Nephron (organoid): ENCODE data around the gene CEMIP.

Source experiments
- H3K27ac Mint-ChIP-seq, 3 experiments: 2 replicates each; pipeline ENCODE4 v1.8.0; 2020; ENCODE audit warnings: mixed read lengths in 3 of 3, mild to moderate bottlenecking in 2 of 3, moderate library complexity in 1 of 3
- H3K27me3 Mint-ChIP-seq: 2 replicates; pipeline ENCODE4 v1.8.0; 2021; ENCODE audit warnings: low read depth, mild to moderate bottlenecking, moderate library complexity, mixed read lengths
- H3K36me3 Mint-ChIP-seq: 2 replicates; pipeline ENCODE4 v1.8.0; 2020; ENCODE audit warnings: low read depth, mixed read lengths
- H3K4me1 Mint-ChIP-seq: 2 replicates; pipeline ENCODE4 v1.8.0; 2020; ENCODE audit warnings: mixed read lengths
- H3K4me3 Mint-ChIP-seq, 3 experiments: 2 replicates each; pipeline ENCODE4 v1.8.0; 2020; ENCODE audit warnings: mild to moderate bottlenecking in 3 of 3, mixed read lengths in 3 of 3, moderate library complexity in 2 of 3
- H3K9me3 Mint-ChIP-seq: 2 replicates; pipeline ENCODE4 v1.8.0; 2020; ENCODE audit warnings: mixed read lengths
- CTCF ChIP-seq, 3 experiments: fragments of 200-600 bp; sonication (generic); IDR thresholded peaks; one replicate each; pipeline ENCODE4 v1.5.0; 2021; ENCODE audit warnings: antibody characterized with exemption in 3 of 3; ENCODE audit not compliant: unreplicated experiment in 3 of 3

Gene CEMIP

GRCh38 chr15:80902298-80902801 lies 123.2 kb downstream of the CEMIP start:
- H3K9me3 Mint-ChIP-seq, result no peaks in the 10 kb centered on the region
- H3K4me3 Mint-ChIP-seq, result peak overlapping the region in 1 of 3 experiments; percentile 32
- H3K27me3 Mint-ChIP-seq, result no peaks in the 10 kb centered on the region
- H3K36me3 Mint-ChIP-seq, result no peaks in the 10 kb centered on the region
- peaks cover 69% of the 10 kb centered on the region for H3K4me1 Mint-ChIP-seq
- peak overlapping the region; percentile 32 to 82 (median 82) for H3K27ac Mint-ChIP-seq
- no peak for TF ChIP-seq CTCF (IDR thresholded peaks at IDR 0.05; ENCODE audit: unreplicated experiment in 3 of 3)

GRCh38 chr15:80904998-80905397 lies 125.8 kb downstream of the CEMIP start:
- H3K36me3 Mint-ChIP-seq, result peaks cover 15% of the 10 kb centered on the region
- H3K4me1 Mint-ChIP-seq, result peaks cover 59% of the 10 kb centered on the region
- H3K27me3 Mint-ChIP-seq, result no peaks in the 10 kb centered on the region
- no peak for TF ChIP-seq CTCF (IDR thresholded peaks at IDR 0.05; ENCODE audit: unreplicated experiment in 3 of 3)
- H3K27ac Mint-ChIP-seq, result peak overlapping the region; percentile 82 to 92 (median 92)
- peak overlapping the region in 2 of 3 experiments; percentile 7 to 29 for H3K4me3 Mint-ChIP-seq
- H3K9me3 Mint-ChIP-seq, result peaks cover 3% of the 10 kb centered on the region

- no peak overlapping the region for H3K4me3 Mint-ChIP-seq
- H3K27me3 Mint-ChIP-seq, result no peaks in the 10 kb centered on the region
- peaks cover 25% of the 10 kb centered on the region for H3K36me3 Mint-ChIP-seq
- peaks cover 53% of the 10 kb centered on the region for H3K4me1 Mint-ChIP-seq
- peaks cover 3% of the 10 kb centered on the region for H3K9me3 Mint-ChIP-seq
- TF ChIP-seq CTCF (IDR thresholded peaks at IDR 0.05; ENCODE audit: unreplicated experiment in 3 of 3), result no peak
- peak overlapping the region; percentile 16 to 92 (median 82) for H3K27ac Mint-ChIP-seq
Measured at GRCh38 chr15:80906159-80906766, 127.1 kb downstream of the CEMIP start.

- Mint-ChIP-seq H3K36me3 (peaks cover 25% of the 10 kb centered on the region), H3K4me1 (peaks cover 8% of the 10 kb centered on the region), H3K27ac (no peak overlapping the region), H3K9me3 (peaks cover 3% of the 10 kb centered on the region), H3K27me3 (no peaks in the 10 kb centered on the region), H3K4me3 (no peak overlapping the region)
- TF ChIP-seq CTCF (IDR thresholded peaks at IDR 0.05; ENCODE audit: unreplicated experiment in 3 of 3), result no peak
Measured at GRCh38 chr15:80911821-80912220, 132.7 kb downstream of the CEMIP start.

- no peak for TF ChIP-seq CTCF (IDR thresholded peaks at IDR 0.05; ENCODE audit: unreplicated experiment in 3 of 3)
- Mint-ChIP-seq H3K27ac (no peak overlapping the region), H3K4me1 (peaks cover 4% of the 10 kb centered on the region), H3K27me3 (no peaks in the 10 kb centered on the region), H3K4me3 (no peak overlapping the region), H3K36me3 (peaks cover 25% of the 10 kb centered on the region), H3K9me3 (peaks cover 3% of the 10 kb centered on the region)
Measured at GRCh38 chr15:80912673-80913072, 133.5 kb downstream of the CEMIP start.

- no peak overlapping the region for H3K4me3 Mint-ChIP-seq
- H3K36me3 Mint-ChIP-seq, result peaks cover 24% of the 10 kb centered on the region
- peaks cover 3% of the 10 kb centered on the region for H3K9me3 Mint-ChIP-seq
- TF ChIP-seq CTCF (IDR thresholded peaks at IDR 0.05; ENCODE audit: unreplicated experiment in 3 of 3), result no peak
- H3K4me1 Mint-ChIP-seq, result peaks cover 4% of the 10 kb centered on the region
- no peaks in the 10 kb centered on the region for H3K27me3 Mint-ChIP-seq
- H3K27ac Mint-ChIP-seq, result no peak overlapping the region
Measured at GRCh38 chr15:80913541-80913940, 134.4 kb downstream of the CEMIP start.
